HG03175 (cell line): Measurements from ENCODE around the gene RYR2.
A peak's percentile ranks its signal among the peaks of the same experiment; 100 is the strongest.
"Not testable (repeated sequence)": the region's sequence is repeated elsewhere in the genome, so short reads cannot be mapped to it uniquely, and the experiment has no call there.

Source experiments
- ATAC-seq: cut with Tn5 transposase; IDR thresholded peaks from one replicate; pipeline ENCODE4 v1.9.1; 2021; ENCODE audit warnings: mild to moderate bottlenecking, moderate library complexity; ENCODE audit not compliant: unreplicated experiment

RYR2 gene

GRCh38 chr1:237527761-237528160 lies 485.8 kb downstream of the RYR2 start:
- no peak for ATAC-seq

DNA sequence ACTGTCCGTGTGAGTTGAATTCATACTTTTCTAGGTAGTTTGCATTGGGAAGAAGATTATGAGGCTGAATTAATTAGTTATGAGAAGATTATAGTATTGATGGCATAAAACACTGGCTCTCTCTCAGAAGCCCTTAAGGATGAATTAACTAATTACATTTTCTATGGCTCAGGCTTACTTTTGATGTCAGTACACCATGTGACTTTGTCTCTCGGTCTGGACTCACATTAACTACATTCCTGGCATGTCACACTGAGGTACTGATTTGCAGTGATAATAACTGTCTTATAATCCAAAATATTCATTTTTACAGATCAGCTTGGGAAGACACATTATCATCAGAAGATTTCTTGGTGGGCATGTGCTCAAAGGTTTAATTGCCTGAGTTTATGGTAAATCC lies 486.6 kb downstream of the RYR2 start:
- ATAC-seq = no peak

DNA sequence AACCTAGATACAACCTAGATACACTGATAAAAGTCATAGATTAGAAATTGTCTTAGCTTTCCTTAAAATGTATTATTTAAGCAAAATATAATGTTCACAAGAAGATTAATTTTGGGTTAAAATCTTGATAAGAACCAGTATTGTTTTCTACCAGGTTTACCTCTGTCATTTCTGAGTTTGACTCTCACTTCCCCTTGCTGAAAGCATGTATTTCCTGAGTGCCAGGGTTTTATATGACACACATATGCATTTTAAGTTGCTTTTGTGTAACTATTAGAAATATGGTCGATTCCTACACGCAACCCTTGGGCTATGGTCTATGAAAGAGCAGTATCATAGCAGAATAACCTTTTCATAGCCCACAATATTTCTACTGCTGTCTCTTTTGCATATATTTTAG lies 497.1 kb downstream of the RYR2 start:
- no peak for ATAC-seq

GRCh38 chr1:237542525-237543418 lies 500.8 kb downstream of the RYR2 start:
- no peak for ATAC-seq

DNA sequence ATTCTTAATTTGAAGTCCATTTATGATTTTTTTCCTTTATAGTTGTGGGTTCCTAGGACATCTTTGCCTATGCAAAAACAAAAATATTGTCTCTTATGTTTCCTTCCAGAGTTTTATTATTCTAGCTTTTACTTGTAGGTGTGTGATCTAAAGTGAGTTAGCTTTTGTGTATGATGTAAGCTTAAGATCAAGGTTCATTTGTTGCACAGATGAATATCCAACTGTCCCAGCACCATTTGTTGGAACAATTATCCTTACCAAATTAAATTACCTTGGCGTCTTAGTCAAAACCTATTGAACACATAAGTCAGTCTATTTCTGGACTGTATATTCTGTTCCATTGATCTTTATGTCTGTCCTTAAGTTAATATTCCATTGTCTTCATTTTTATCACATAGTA lies 511.1 kb downstream of the RYR2 start:
- ATAC-seq = no peak

DNA sequence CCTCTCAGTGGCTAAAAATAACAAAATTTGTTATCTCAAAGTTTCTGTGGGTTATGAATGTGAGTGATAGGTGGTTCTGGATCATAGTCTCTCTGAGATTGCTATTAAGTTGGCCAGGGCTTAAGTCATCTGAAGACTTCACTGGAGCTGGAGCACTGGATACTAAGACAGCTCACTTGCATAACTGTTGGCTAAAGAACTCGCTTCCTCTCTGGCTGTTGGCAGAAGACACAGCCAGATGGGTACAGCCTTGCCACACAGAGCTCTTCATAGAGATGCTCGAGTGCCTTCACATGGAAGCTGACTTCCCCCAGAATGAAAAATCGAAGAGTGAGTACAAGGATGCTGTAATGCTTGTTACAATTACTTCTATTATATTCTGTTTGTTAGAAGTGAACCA lies 514.9 kb downstream of the RYR2 start:
- no peak for ATAC-seq

GRCh38 chr1:237562242-237562823 lies 520.3 kb downstream of the RYR2 start:
- ATAC-seq = peak; percentile 84

GRCh38 chr1:237565236-237565635 lies 523.3 kb downstream of the RYR2 start:
- ATAC-seq = no peak

- no peak for ATAC-seq
These were observed 524.6 kb downstream of the RYR2 start for GRCh38 chr1:237566581-237566980.

DNA sequence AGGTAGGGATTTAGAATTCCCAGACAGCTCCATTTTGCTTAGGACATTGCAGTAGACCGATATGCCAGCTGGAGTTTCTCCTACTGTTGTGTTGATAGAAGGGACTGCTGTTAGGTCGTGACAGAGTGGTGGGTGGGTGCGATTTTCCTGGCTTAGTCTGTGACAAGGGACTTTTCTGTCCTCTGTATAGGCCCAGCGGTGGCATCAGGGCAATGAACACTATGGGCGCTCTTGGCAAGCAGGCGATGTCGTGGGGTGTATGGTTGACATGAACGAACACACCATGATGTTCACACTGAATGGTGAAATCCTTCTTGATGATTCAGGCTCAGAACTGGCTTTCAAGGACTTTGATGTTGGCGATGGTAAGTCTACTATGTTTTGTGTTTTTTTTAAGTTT lies 527.0 kb downstream of the RYR2 start:
- no peak for ATAC-seq

GRCh38 chr1:237570530-237570929 lies 528.5 kb downstream of the RYR2 start:
- ATAC-seq = no peak

DNA sequence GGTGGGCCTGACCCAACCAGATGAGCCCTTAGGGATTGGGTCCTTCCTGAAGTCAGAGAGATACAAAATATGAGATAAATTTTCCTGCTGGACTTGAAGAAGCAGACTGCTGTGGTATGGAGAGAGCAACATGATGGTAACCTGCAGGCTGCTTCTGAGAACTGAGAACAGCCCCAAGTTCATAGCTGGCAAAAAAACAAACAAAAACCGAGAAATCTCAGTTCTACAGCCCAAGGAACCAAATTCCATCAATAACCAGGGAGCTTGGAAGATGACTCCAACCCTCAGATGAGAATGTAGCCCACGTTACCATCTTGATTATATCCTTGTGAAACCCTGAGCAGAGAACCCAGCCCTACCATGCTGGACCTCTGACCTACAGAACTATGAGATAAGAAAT lies 532.6 kb downstream of the RYR2 start:
- ATAC-seq = no peak

- ATAC-seq = no peak
These were observed 536.6 kb downstream of the RYR2 start for GRCh38 chr1:237578540-237578939.

- ATAC-seq = no peak
These were observed 538.7 kb downstream of the RYR2 start for GRCh38 chr1:237580726-237581125.

DNA sequence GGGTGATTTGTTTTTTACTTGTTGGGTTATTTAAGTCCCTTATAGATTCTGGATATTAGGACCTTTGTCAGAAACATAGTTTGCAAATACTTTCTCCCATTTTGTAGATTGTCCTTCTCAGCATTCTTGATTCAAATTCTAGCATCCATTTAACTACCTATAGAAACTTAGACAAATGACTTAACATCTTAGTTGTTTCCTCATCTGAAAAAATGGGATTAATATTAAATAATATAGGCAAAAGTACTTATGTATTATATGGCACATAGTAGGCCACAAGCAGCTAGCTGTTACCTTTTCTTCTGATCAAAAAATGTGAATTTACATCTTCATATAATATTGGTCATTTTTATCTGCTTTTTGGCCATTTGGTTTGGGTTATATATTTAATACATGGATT lies 541.3 kb downstream of the RYR2 start:
- ATAC-seq = no peak

DNA sequence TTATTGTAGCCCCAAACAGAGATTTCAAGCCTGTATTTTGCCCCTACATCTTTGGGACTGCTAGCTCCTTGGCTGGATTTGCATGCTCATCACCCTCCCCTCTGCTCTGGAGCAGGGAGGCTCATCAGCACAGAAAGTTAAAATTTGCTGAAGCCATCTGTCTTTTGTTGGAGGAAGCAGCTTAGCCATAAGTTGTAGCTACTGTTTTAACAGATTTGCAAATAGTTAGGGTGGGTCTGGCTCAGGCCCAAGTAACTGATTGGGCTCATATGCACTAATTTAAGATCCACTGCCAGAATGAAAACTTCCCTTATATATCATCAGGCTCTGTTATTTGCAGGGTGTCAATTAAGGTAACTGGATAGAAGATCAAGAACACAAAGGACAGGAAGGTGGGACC lies 541.8 kb downstream of the RYR2 start:
- no peak for ATAC-seq

DNA sequence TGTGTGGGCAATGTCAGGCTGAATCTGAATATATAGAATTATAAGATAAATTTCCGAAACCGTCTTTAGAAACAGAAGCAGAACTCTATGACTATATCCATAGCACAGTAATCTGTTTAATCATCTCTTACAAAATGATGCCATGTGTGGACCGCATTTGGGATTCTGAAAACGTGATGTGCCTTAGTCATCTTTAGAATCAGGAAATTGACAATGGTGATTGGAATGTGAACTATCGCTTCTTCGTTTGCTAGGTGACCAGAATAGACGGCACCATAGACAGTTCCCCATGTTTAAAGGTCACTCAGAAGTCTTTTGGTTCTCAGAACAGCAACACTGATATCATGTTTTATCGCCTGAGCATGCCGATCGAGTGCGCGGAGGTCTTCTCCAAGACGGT lies 548.4 kb downstream of the RYR2 start:
- ATAC-seq = no peak

DNA sequence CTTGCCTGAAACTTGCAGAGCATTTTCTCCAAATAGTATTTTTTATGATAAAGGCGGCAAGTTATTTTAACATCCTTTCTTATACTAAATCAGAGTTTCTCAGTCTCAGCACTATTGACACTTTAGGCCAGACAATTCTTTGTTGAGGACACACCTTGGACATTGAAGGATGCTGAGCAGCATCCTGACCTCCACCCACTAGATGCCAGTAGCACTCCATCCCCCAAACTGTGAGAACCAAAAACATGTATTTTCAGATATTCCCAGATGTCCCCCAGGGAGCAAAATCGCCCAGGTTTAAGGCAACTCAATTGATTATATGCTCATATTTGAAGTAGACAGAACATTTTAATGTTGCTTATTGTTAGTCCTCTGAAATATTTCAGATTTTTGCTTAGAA lies 549.4 kb downstream of the RYR2 start:
- ATAC-seq = no peak

DNA sequence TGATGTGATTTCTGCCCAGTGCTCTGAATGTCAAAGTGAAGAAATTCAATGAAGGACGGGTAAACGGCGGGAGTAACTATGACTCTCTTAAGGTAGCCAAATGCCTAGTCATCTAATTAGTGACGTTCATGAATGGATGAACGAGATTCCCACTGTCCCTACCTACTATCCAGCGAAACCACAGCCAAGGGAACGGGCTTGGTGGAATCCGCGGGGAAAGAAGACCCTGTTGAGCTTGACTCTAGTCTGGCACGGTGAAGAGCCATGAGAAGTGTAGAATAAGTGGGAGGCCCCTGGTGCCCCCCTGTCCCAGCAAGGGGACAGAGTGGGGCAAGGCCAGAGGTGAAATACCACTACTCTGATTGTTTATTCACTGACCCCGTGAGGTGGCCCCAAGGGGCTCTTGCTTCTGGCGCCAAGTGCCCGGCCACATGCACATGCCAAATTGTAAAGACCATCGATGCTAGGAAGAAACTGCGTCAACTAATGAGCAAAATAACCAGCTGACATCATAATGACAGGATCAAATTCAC lies 561.1 kb downstream of the RYR2 start:
- ATAC-seq = not testable (repeated sequence)

DNA sequence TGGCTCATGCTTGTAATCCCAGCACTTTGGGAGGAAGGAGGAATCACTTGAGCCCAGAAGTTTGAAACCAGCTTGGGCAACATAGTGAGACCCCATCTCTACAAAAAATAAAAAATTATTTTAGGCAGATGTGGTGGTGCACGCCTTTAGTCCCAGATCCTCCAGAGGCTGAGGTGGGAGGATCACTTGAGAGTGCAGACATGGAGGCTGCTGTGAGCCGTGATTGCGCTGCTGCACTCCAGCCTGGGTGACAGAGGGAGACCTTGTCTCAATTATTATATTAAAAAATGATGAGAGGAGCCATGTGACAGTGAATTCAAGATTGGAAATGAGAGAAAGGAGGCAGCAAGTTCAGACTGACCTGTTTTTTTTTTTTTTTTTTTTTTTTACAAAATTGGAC lies 566.4 kb downstream of the RYR2 start:
- no peak for ATAC-seq

DNA sequence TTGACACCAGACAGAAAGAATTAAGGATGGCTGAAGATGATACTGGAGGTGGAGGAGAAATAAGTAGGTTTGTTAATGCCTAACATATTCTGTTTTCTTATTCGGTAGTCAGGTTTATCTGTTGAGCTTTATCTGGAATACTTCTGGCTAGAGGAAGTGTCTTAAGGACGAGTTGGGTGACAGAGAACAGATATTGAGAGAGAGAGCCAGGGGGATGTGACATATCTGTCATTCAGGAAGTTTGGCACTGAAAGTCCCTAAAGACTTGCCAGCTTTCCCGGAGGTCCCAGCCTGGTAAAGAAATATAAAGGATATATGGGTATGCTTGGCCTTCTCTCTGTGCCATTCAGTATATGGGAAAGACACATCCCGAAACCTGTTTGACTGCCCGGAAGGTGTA lies 568.2 kb downstream of the RYR2 start:
- no peak for ATAC-seq

- no peak for ATAC-seq
These were observed 572.0 kb downstream of the RYR2 start for GRCh38 chr1:237613984-237614383.
